ENCODE results near the gene ZC3H7B.

Gene ZC3H7B

DNA sequence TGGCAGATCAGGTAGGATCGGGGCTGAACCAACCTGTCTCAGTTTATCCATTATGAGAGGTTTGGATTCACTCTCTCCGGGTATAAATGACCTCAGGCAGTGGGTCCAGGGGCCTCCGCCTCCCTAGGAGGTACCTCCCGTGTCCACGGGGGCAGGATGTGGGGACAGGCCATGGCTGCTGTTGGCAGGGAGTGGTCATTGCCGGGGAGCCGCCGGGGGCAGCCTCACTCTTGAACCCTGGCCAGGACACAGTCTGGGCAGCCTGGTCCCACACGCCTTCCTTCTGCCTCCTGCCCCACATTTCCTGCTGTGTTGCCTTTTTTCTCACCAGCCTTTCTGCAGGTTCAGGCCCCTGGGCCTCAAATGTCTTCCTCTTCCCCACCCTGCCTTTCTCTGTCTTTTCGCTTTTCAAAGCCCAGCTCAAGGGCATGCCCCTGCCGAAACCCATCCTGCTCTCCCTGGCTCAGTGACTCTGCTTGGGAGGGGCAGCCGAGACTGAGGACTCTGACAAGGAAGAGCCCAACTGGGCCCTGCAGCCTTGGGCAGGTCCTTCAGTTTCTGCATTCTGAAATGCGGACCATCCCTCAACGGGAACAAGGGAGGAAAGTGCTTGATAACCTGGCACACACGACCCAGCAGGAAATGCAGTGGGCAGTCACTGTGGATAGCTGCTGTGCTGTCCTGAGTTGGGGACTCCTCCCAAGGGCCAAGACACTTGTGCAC is 31.1 kb downstream of the ZC3H7B start:
- no peaks in the 10 kb centered on the region for H3K9me3 ChIP-seq
- no peaks in the 10 kb centered on the region for H3K4me1 ChIP-seq
- DNase-seq, result no peak
- no peak overlapping the region for H3K4me3 ChIP-seq (ENCODE audit: low read depth, low read length)
- H3K36me3 ChIP-seq, result peaks cover 56% of the 10 kb centered on the region
- TF ChIP-seq CTCF (IDR thresholded peaks at IDR 0.05; ENCODE audit: low read depth, low read length), result no peak
- no peaks in the 10 kb centered on the region for H3K27me3 ChIP-seq

DNA sequence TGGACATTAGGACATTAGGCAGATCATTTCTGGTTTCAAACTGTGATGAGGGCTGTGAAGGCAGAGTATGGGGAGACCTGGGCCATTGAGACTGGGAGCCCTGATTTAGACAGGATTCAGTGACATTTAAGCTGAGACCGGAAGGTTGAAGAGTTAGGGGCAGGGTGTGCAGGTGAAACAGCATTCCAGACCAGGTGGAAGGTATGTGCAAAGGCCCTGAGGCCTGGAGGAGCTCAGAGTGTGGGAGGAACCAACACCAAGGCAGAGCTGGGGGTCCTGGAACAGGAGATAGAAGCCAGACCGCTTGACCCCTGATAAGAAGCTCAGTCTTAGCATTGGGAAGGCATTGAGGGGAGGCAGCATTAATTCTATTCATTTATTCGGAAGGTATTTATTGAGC is 32.5 kb downstream of the ZC3H7B start:
- Histone ChIP-seq H3K36me3 (peaks cover 43% of the 10 kb centered on the region), H3K4me3 (ENCODE audit: low read depth, low read length) (no peak overlapping the region), H3K27me3 (no peaks in the 10 kb centered on the region), H3K4me1 (no peaks in the 10 kb centered on the region), H3K9me3 (no peaks in the 10 kb centered on the region)
- no peak for DNase-seq
- no peak for TF ChIP-seq CTCF (IDR thresholded peaks at IDR 0.05; ENCODE audit: low read depth, low read length)

GRCh38 chr22:41334215-41334614 is 32.9 kb downstream of the ZC3H7B start:
- H3K27me3 ChIP-seq, result no peaks in the 10 kb centered on the region
- no peaks in the 10 kb centered on the region for H3K9me3 ChIP-seq
- no peak for TF ChIP-seq CTCF (IDR thresholded peaks at IDR 0.05; ENCODE audit: low read depth, low read length)
- no peak overlapping the region for H3K4me3 ChIP-seq (ENCODE audit: low read depth, low read length)
- no peaks in the 10 kb centered on the region for H3K4me1 ChIP-seq
- H3K36me3 ChIP-seq, result peaks cover 46% of the 10 kb centered on the region
- DNase-seq, result no peak

GRCh38 chr22:41334951-41335635 is 33.8 kb downstream of the ZC3H7B start:
- no peak for TF ChIP-seq CTCF (IDR thresholded peaks at IDR 0.05; ENCODE audit: low read depth, low read length)
- peaks cover 43% of the 10 kb centered on the region for H3K36me3 ChIP-seq
- H3K27me3 ChIP-seq, result no peaks in the 10 kb centered on the region
- no peak for DNase-seq
- H3K9me3 ChIP-seq, result no peaks in the 10 kb centered on the region
- peaks cover 5% of the 10 kb centered on the region for H3K4me1 ChIP-seq
- no peak overlapping the region for H3K4me3 ChIP-seq (ENCODE audit: low read depth, low read length)

DNA sequence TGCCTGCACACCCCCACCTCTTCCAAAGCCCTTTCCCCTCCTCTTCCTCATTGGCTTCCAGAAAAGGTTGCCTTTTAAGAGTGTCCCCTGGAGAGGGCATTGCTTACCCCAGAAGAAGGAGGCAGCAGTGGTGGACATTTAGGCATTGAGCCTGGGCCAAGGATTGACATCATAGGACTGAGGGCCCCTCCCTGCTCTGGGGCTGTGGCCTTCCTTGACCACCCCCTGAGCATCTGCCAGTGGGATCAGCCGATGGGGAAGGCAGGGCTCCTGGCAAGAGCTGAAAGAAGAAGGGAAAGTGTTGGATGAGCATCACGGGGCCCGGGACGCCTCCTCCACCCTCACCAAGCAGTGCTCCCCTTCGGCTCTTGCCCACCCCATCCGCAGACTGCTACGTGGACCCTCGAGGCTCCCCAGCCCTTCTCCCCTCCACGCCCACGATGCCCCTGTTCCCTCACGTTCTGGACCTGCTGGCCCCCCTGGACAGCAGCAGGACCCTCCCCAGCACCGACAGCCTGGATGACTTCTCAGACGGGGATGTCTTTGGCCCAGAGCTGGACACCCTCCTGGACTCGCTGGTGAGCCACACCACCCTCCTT is 37.4 kb downstream of the ZC3H7B start:
- Histone ChIP-seq H3K27me3 (no peaks in the 10 kb centered on the region), H3K9me3 (no peaks in the 10 kb centered on the region), H3K4me1 (peaks cover 8% of the 10 kb centered on the region), H3K36me3 (peaks cover 37% of the 10 kb centered on the region), H3K4me3 (ENCODE audit: low read depth, low read length) (no peak overlapping the region)
- no peak for TF ChIP-seq CTCF (IDR thresholded peaks at IDR 0.05; ENCODE audit: low read depth, low read length)
- DNase-seq, result no peak

DNA sequence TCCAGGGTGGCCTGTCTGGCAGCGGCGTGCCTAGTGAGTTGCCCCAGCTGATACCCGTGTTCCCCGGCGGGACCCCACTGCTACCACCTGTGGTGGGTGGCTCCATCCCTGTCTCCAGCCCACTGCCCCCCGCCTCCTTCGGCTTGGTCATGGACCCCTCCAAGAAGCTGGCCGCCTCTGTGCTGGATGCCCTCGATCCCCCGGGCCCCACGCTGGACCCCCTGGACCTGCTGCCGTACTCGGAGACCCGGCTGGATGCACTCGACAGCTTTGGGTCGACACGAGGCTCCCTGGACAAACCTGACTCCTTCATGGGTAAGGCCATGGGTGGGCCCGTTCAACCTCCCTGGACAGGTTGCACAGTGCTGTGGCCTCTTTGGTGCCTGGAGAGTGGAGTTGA is 38.5 kb downstream of the ZC3H7B start:
- peaks cover 40% of the 10 kb centered on the region for H3K36me3 ChIP-seq
- H3K27me3 ChIP-seq, result no peaks in the 10 kb centered on the region

More for the DNA sequence above, 38.5 kb downstream of the ZC3H7B start:
- peaks cover 8% of the 10 kb centered on the region for H3K4me1 ChIP-seq
- no peak overlapping the region for H3K4me3 ChIP-seq (ENCODE audit: low read depth, low read length)
- no peak for TF ChIP-seq CTCF (IDR thresholded peaks at IDR 0.05; ENCODE audit: low read depth, low read length)
- H3K9me3 ChIP-seq, result no peaks in the 10 kb centered on the region
- no peak for DNase-seq
